ENCODE data around the gene AMOTL2.

AMOTL2 gene

GRCh38 chr3:134345202-134345601, 29.0 kb downstream of the AMOTL2 start:
- TF ChIP-seq, protein P1, sequence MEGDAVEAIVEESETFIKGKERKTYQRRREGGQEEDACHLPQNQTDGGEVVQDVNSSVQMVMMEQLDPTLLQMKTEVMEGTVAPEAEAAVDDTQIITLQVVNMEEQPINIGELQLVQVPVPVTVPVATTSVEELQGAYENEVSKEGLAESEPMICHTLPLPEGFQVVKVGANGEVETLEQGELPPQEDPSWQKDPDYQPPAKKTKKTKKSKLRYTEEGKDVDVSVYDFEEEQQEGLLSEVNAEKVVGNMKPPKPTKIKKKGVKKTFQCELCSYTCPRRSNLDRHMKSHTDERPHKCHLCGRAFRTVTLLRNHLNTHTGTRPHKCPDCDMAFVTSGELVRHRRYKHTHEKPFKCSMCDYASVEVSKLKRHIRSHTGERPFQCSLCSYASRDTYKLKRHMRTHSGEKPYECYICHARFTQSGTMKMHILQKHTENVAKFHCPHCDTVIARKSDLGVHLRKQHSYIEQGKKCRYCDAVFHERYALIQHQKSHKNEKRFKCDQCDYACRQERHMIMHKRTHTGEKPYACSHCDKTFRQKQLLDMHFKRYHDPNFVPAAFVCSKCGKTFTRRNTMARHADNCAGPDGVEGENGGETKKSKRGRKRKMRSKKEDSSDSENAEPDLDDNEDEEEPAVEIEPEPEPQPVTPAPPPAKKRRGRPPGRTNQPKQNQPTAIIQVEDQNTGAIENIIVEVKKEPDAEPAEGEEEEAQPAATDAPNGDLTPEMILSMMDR (IDR thresholded peaks at IDR 0.05; ENCODE audit: low read length, missing control alignments): no peak
- no peak overlapping the region for H3K4me3 ChIP-seq (replicated peaks; ENCODE audit: low read depth, low read length)
- DNase-seq (ENCODE audit: low read depth): no peak

GRCh38 chr3:134344560-134344959, 29.7 kb downstream of the AMOTL2 start:
- H3K4me3 ChIP-seq (replicated peaks; ENCODE audit: low read depth, low read length): no peak overlapping the region
- no peak for DNase-seq (ENCODE audit: low read depth)
- TF ChIP-seq, protein P1 (IDR thresholded peaks at IDR 0.05; ENCODE audit: low read length, missing control alignments): no peak

DNA sequence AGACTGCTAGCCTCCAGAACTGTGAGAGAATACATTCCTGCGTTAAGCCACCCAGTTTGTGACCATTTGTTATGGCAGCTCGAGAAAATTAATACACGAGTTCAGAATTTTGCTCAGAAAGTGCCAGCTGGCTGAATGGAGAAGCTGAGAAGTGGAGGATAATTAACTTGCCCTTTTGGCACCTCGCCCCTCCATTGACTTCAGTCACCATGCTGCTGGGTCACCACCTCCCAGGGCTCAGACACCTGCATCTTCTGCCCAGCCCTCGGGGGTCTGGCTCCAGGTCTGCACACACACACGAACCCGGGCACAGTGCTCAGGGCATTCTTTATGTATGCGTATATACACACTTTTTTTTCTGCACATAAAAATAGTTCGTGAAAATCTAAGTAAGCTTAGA, 32.0 kb downstream of the AMOTL2 start:
- DNase-seq (ENCODE audit: low read depth): no peak
- TF ChIP-seq, protein P1 (IDR thresholded peaks at IDR 0.05; ENCODE audit: low read length, missing control alignments): no peak

DNA sequence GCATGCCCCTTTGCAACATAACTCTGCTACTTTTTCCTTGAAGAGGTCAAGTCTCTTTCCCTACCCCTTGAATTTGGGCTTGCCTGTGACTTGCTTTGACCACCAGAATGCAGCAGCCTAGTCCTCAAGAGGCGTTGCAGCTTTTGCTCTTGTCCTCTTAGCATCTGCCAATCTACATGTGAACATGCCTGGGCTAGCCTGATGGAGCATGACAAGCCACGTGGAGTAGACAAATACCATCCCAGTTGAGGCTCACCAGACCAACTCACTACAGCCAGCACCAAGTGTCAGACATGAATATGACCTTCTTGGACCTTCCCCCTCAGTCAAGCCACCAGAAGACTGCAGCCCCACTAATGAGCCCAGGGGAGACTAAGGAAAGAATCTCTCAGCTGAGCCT, 32.9 kb downstream of the AMOTL2 start:
- TF ChIP-seq, protein P1 (IDR thresholded peaks at IDR 0.05; ENCODE audit: low read length, missing control alignments): no peak
- H3K4me3 ChIP-seq (replicated peaks; ENCODE audit: low read depth, low read length): no peak overlapping the region
- no peak for DNase-seq (ENCODE audit: low read depth)

More for the DNA sequence above, 32.0 kb downstream of the AMOTL2 start:
- no peak overlapping the region for H3K4me3 ChIP-seq (replicated peaks; ENCODE audit: low read depth, low read length)

- no peak overlapping the region for H3K4me3 ChIP-seq (replicated peaks; ENCODE audit: low read depth, low read length)
- DNase-seq (ENCODE audit: low read depth): no peak
- TF ChIP-seq, protein P1 (IDR thresholded peaks at IDR 0.05; ENCODE audit: low read length, missing control alignments): no peak
These were observed 33.3 kb downstream of the AMOTL2 start for GRCh38 chr3:134340982-134341365.

DNA sequence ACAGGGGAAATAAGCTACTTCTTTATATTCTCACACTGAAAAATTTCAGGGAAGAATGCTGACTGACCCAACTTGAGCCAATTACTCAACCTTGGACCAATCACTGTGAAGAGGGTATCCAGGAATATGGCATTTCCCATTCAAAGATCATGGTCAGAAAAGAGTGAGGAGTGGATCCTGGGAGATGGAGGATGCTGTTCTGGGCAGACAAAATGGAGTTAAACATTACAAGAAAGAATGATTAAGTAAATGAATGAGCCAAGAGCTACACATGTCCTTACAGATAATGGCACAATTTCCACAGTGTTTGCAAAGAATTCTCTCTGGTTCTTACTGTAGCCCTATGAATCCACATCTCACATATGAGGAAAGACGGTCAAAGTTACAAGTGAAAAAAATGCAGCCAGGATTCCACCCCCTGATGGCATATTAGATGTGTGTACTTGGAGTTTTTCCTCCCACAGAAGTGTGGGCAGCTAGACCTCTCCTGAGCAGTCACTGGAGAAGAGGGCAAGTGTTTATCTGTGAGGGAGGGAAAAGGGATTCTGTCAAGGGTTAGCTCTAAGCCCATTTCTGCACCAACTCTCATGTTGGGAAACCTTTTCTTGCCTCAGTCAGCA, 33.8 kb downstream of the AMOTL2 start:
- no peak overlapping the region for H3K4me3 ChIP-seq (replicated peaks; ENCODE audit: low read depth, low read length)
- TF ChIP-seq, protein P1 (IDR thresholded peaks at IDR 0.05; ENCODE audit: low read length, missing control alignments): no peak
- no peak for DNase-seq (ENCODE audit: low read depth)

GRCh38 chr3:134339913-134340312, 34.3 kb downstream of the AMOTL2 start:
- no peak overlapping the region for H3K4me3 ChIP-seq (replicated peaks; ENCODE audit: low read depth, low read length)
- TF ChIP-seq, protein P1 (IDR thresholded peaks at IDR 0.05; ENCODE audit: low read length, missing control alignments): no peak

More at GRCh38 chr3:134339913-134340312, 34.3 kb downstream of the AMOTL2 start:
- DNase-seq (ENCODE audit: low read depth): no peak

All from fibroblast of pulmonary artery (primary cell).